Lower lobe of right lung (tissue), 2 donors: Measurements from ENCODE around the gene C2orf81. TPM values are rescaled to one million over a fixed set of nuclear protein-coding genes. Genes with fewer than 3 reads are reported as not detected.

ENCODE experiments used
- ATAC-seq, 2 donors: fragments of 200-7000 bp; cut with Tn5 transposase; one replicate each; pipeline ENCODE4 v1.9.1; 2020 to 2022; ENCODE audit warnings: mild to moderate bottlenecking in 2 of 2, moderate library complexity in 2 of 2
- DNase-seq: peaks from one replicate; pipeline ENCODE4 v3.0.0-alpha.2; 2020
- H3K27ac ChIP-seq: fragments of 200-600 bp; one replicate; pipeline ENCODE4 v1.8.0; 2022
- H3K27me3 ChIP-seq: fragments of 200-600 bp; one replicate; pipeline ENCODE4 v1.8.0; 2022; ENCODE audit warnings: low read depth
- H3K36me3 ChIP-seq: fragments of 200-600 bp; one replicate; pipeline ENCODE4 v1.8.0; 2022; ENCODE audit warnings: mild to moderate bottlenecking
- H3K4me1 ChIP-seq: fragments of 200-600 bp; one replicate; pipeline ENCODE4 v1.8.0; 2022
- H3K4me3 ChIP-seq: fragments of 200-600 bp; one replicate; pipeline ENCODE4 v1.8.0; 2022; ENCODE audit warnings: mild to moderate bottlenecking
- H3K9me3 ChIP-seq: fragments of 200-600 bp; one replicate; pipeline ENCODE4 v1.8.0; 2022
- CTCF ChIP-seq: fragments of 200-600 bp; IDR thresholded peaks from one replicate; pipeline ENCODE4 v1.8.0; 2022; ENCODE audit warnings: antibody characterized with exemption, mild to moderate bottlenecking
- intact Hi-C: fragments of 100-400 bp; cut with DNase I; formaldehyde crosslinking; loops from one replicate; pipeline ENCODE4 v1.11.0; 2022
- total RNA-seq: library from RNA; stranded (reverse); fragmentation: NEBNext Ultra II Directional; extraction: Animal tissue kit (Norgen Biotek cat#: 25700); gene quantifications from one replicate; pipeline ENCODE4 v1.2.1, GENCODE V29; 2021
- donor health status: DM: no; HTN: yes; CAD: no; lungs with severe emphysema.

Gene C2orf81
- total RNA-seq, 1 donor from 2014 or later = 10.0 TPM

- peaks cover 5% of the 10 kb centered on the region for H3K27me3 ChIP-seq
- no peak overlapping the region for H3K27ac ChIP-seq
- DNase-seq = no peak
- intact Hi-C loops = no loop called here
- H3K4me3 ChIP-seq = no peak overlapping the region
- no peak for TF ChIP-seq CTCF
- H3K4me1 ChIP-seq = peaks cover 37% of the 10 kb centered on the region
- no peaks in the 10 kb centered on the region for H3K36me3 ChIP-seq
- H3K9me3 ChIP-seq = no peaks in the 10 kb centered on the region
- ATAC-seq = no peak
Observed at GRCh38 chr2:74420006-74420405, 1.4 kb downstream of the C2orf81 start.

GRCh38 chr2:74419345-74419744, 2.1 kb downstream of the C2orf81 start:
- TF ChIP-seq CTCF = no peak
- H3K4me3 ChIP-seq = no peak overlapping the region
- H3K27ac ChIP-seq = no peak overlapping the region
- no peaks in the 10 kb centered on the region for H3K36me3 ChIP-seq
- intact Hi-C loops = no loop called here
- H3K9me3 ChIP-seq = no peaks in the 10 kb centered on the region
- ATAC-seq (no peak), DNase-seq (no peak)
- H3K4me1 ChIP-seq = peaks cover 44% of the 10 kb centered on the region
- peaks cover 6% of the 10 kb centered on the region for H3K27me3 ChIP-seq

- no peaks in the 10 kb centered on the region for H3K9me3 ChIP-seq
- ATAC-seq (no peak), DNase-seq (no peak)
- H3K4me3 ChIP-seq = no peak overlapping the region
- intact Hi-C loops = no loop called here
- peaks cover 11% of the 10 kb centered on the region for H3K27me3 ChIP-seq
- no peak overlapping the region for H3K27ac ChIP-seq
- H3K4me1 ChIP-seq = peaks cover 48% of the 10 kb centered on the region
- TF ChIP-seq CTCF = no peak
- no peaks in the 10 kb centered on the region for H3K36me3 ChIP-seq
Observed at GRCh38 chr2:74418312-74418711, 3.1 kb downstream of the C2orf81 start.

GRCh38 chr2:74417763-74418162, 3.7 kb downstream of the C2orf81 start:
- H3K4me1 ChIP-seq = peaks cover 48% of the 10 kb centered on the region
- H3K27me3 ChIP-seq = peaks cover 11% of the 10 kb centered on the region
- no peak overlapping the region for H3K4me3 ChIP-seq
- ATAC-seq (no peak), DNase-seq (no peak)
- H3K27ac ChIP-seq = no peak overlapping the region
- intact Hi-C loops = no loop called here
- no peak for TF ChIP-seq CTCF
- H3K36me3 ChIP-seq = no peaks in the 10 kb centered on the region
- H3K9me3 ChIP-seq = no peaks in the 10 kb centered on the region

GRCh38 chr2:74417197-74417596, 4.2 kb downstream of the C2orf81 start:
- intact Hi-C loops = no loop called here
- DNase-seq (no peak), ATAC-seq (no peak)
- Histone ChIP-seq H3K27me3 (peaks cover 11% of the 10 kb centered on the region), H3K4me1 (peaks cover 46% of the 10 kb centered on the region), H3K9me3 (no peaks in the 10 kb centered on the region), H3K36me3 (no peaks in the 10 kb centered on the region), H3K27ac (no peak overlapping the region), H3K4me3 (no peak overlapping the region)
- TF ChIP-seq CTCF = no peak

GRCh38 chr2:74416778-74417177, 4.6 kb downstream of the C2orf81 start:
- DNase-seq (no peak), ATAC-seq (no peak)
- Histone ChIP-seq H3K27ac (no peak overlapping the region), H3K4me3 (no peak overlapping the region), H3K36me3 (no peaks in the 10 kb centered on the region), H3K9me3 (no peaks in the 10 kb centered on the region), H3K27me3 (peaks cover 11% of the 10 kb centered on the region), H3K4me1 (peaks cover 42% of the 10 kb centered on the region)
- intact Hi-C loops = no loop called here
- TF ChIP-seq CTCF = no peak
